Astrocyte of the spinal cord (primary cell): ENCODE measurements around the gene CGN.

ENCODE experiments used
- DNase-seq: peaks from one replicate; pipeline ENCODE4 v3.0.0; 2011; ENCODE audit warnings: low read depth, low spot score
- H3K4me3 ChIP-seq: 2 replicates; pipeline ENCODE4 v1.5.1; 2011; ENCODE audit warnings: low read depth, mild to moderate bottlenecking, low read length, moderate library complexity
- in situ Hi-C: cut with HindIII; loops from 2 replicates; pipeline ENCODE4 v1.10.0; 2017; ENCODE audit warnings: low sequenced_read_pairs
- TF ChIP-seq, protein P1 (sequence below): IDR thresholded peaks from 2 replicates; pipeline ENCODE4 v1.5.1; 2012; ENCODE audit warnings: low read depth, mild to moderate bottlenecking, low read length, inconsistent platforms

The CGN gene

DNA sequence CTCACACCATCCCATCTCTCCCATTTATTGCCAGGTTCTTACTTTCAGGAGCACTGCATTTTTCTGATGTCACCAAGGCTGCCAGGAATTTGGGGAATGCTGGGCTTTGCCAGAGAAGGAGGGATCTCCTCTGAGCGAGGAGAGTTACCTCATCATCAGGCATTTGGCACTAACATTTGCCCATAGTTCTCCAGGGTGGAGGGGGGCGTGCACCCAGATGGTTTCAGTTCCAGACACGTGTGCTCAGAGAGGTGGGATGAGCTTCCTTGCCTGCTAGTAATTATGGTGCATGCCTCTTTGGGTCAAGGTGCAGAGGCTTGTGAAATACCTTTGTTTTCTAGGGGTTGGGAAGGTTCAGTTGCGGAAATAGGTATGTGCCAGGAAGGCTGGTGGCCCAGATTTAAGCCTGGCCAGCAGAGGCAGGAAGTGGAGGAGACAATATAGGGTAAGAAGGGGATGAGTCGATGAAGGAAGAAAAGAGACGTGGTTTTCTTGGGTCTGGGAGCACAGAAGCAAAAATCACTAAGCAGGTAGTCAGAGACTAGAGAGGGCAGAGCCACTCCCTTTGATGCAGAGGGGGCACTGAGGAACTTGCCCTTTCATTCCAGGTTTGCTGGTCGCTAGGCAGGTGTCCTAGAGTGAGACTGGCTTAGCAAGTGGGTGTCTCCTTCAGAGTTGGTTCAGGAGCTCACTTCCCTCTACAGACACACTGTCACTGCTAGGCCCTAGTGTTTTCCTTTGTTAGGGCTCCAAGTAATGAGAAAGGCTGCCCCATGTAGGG lies 36.1 kb downstream of the CGN start:
- DNase-seq, result peak; percentile 88
- TF ChIP-seq, protein P1, sequence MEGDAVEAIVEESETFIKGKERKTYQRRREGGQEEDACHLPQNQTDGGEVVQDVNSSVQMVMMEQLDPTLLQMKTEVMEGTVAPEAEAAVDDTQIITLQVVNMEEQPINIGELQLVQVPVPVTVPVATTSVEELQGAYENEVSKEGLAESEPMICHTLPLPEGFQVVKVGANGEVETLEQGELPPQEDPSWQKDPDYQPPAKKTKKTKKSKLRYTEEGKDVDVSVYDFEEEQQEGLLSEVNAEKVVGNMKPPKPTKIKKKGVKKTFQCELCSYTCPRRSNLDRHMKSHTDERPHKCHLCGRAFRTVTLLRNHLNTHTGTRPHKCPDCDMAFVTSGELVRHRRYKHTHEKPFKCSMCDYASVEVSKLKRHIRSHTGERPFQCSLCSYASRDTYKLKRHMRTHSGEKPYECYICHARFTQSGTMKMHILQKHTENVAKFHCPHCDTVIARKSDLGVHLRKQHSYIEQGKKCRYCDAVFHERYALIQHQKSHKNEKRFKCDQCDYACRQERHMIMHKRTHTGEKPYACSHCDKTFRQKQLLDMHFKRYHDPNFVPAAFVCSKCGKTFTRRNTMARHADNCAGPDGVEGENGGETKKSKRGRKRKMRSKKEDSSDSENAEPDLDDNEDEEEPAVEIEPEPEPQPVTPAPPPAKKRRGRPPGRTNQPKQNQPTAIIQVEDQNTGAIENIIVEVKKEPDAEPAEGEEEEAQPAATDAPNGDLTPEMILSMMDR, result no peak
- in situ Hi-C loops, result no loop called here
- no peak overlapping the region for H3K4me3 ChIP-seq

DNA sequence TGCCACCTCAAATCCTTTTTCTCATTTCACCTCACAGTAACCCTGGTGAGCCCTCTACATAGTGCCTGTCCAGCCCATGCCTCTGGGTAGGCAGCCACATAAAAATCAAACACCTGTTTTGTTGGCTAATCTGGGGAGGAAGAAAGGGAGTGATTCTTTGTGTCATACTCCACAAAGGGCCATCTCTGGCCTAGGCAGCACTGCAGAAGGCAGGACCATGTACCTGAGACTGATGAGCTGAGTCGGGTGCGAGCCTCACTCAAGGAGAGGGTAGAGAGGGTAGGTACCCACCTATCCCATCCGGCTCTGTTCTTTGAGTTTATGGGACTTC lies 36.7 kb downstream of the CGN start:
- in situ Hi-C loops, result no loop called here
- no peak for DNase-seq
- H3K4me3 ChIP-seq, result no peak overlapping the region
- TF ChIP-seq, protein P1, result no peak

DNA sequence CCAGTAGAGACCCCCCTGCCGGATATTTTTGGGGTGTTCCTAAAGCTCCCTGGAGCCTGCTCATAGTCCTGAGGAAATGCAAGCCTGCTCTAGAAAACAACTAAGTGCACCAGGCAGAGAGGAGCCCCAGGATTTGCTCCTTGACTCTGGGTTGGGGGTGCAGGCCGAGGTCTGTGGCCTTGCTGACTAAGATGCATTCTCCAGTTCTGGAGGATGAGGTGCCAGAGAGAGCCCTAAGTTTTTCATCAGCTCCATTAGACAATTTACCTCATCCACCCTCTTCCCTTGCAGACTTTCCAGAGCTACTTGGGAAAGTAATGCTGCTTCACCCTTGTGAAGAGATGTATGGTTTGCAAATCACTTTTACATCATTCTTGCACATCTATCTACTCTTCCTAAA lies 38.0 kb downstream of the CGN start:
- no peak for DNase-seq
- in situ Hi-C loops, result no loop called here
- H3K4me3 ChIP-seq, result no peak overlapping the region
- TF ChIP-seq, protein P1, result no peak

DNA sequence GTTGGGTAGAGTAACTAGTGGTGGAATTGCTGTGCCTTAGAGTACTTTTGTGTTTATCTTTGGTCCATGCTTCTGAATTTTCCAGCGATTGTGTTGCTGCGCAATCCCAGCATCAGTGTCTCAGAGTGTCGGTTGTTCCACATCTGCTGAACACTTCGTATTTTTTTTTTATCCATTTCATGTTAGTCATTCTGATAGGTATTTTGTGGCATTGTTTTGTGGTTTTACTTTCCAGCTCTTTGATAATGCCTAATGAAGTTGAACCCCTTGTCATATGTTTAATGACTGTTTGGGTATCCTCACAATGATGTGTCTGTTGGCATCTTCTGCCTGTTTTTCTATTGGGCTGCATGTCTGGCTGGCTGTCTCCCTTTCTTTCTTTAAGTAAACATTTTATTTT lies 42.5 kb downstream of the CGN start:
- TF ChIP-seq, protein P1, result no peak
- peak; percentile 71 for DNase-seq
- H3K4me3 ChIP-seq, result no peak overlapping the region
- in situ Hi-C loops, result no loop called here

DNA sequence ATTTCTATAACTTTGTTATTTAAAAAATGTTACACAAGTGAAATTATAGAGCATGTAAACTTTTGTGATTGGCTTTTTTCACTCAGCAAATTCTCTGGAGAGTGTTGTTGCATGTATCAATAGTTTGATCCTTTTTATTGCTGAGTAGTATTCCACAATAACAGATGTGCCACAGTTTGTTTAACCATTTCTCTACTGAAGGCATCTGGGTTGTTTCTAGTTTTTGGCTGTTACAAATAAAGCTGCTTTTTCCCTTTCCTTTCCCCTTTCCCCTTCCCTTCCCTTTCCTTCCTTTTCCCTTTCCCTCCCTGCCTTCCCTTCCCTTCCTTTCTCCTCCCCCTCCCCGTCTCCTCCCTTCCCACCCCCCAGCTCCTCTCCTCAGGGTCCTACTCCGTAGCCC lies 44.9 kb downstream of the CGN start:
- TF ChIP-seq, protein P1, result no peak
- DNase-seq, result no peak
- in situ Hi-C loops, result no loop called here
- H3K4me3 ChIP-seq, result no peak overlapping the region

DNA sequence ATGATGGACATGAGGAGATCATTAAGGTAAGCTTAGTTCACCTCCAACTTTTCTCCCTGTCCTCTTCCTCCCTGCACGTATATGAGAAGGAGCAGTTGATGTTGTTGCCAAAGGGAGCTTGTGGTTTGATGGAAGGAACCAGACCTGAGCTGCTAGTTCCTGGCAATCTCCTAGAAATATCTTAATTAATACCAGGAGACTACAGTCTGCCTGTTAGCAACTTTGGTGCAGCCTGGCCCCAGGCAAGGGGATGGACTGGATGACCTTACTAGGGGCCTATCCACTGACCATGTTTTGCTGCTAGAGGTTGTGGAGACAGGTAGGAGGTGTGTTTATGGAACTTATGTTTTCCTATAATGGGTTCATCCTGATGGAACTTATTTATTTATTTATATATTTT lies 51.5 kb downstream of the CGN start:
- TF ChIP-seq, protein P1, result no peak
- no peak overlapping the region for H3K4me3 ChIP-seq
- in situ Hi-C loops, result no loop called here
- DNase-seq, result no peak

DNA sequence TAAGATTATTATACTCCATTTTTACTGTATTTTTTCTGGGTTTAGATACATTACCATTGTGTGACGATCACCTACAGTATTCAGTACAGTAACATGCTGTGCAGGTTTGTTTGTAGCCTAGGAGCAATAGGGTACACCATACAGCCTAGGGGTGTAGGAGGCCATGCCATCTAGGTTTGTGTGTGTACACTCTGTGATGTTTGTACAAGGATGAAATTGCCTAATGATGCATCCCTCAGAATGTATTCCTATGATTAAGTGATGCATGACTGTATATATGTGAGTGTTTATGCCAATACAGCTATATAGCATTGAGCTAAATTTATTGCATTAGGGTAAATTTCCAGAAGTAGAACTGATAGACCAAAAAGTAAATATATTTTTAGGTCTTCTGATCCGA lies 52.2 kb downstream of the CGN start:
- in situ Hi-C loops, result no loop called here
- DNase-seq, result no peak
- no peak overlapping the region for H3K4me3 ChIP-seq
- TF ChIP-seq, protein P1, result no peak
